ENCODE results near the gene SLC15A2.
"Not testable (repeated sequence)": the region's sequence is repeated elsewhere in the genome, so short reads cannot be mapped to it uniquely, and the experiment has no call there.

SLC15A2 gene

DNA sequence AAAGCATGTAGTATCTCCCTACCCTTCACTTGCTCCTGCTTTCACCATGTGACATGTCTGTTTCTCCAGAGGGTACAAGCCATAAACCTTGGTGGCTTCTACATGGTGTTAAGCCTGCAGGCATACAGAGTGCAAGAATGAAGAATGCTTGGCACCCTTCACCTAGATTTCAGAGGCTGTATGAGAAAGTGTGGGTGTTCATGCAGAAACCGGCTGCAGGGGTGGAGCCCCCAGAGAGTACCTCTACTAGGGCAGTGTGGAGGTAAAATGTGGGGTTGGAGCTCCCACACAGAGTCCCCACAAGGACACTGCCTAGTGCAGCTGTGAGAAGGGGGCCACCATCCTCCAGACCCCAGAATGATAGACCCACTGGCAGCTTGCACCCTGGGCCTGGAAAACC, 32.2 kb downstream of the SLC15A2 start:
- no peak for DNase-seq (ENCODE audit: low read depth)

DNA sequence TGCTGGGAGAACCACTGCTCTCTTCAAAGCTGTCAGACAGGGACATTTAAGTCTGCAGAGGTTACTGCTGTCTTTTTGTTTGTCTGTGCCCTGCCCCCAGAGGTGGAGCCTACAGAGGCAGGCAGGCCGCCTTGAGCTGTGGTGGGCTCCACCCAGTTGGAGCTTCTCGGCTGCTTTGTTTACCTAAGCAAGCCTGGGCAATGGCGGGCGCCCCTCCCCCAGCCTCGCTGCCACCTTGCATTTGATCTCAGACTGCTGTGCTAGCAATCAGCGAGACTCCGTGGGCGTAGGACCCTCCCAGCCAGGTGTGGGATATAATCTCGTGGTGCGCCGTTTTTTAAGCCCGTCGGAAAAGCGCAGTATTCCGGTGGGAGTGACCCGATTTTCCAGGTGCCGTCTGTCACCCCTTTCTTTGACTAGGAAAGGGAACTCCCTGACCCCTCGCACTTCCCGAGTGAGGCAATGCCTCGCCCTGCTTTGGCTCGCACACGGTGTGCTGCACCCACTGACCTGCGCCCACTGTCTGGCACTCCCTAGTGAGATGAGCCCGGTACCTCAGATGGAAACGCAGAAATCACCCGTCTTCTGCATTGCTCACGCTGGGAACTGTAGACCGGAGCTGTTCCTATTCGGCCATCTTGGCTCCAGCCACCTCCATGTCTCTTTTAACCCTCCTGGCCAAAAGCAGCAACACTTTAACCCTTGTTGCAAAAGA, 44.1 kb downstream of the SLC15A2 start:
- not testable (repeated sequence) for DNase-seq (ENCODE audit: low read depth)

DNA sequence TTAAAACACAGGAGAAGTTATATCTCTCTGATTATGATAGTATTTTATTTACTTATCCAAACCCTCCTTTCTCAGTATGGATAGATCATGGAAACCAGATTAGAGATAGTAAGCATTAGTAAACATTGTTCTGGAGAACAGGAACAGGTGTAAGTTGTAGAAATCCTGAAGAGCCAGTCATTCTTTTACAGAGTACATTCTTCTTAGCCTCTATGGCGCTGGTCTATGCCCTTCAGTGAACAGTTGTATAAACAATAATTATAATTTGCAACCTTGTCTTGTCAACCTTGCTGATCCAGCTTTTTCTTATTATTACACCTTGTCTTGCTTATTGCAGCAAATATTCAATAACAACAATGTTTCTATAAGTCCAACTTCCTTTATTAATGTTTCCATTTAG, 47.4 kb downstream of the SLC15A2 start:
- DNase-seq (ENCODE audit: low read depth) = no peak

DNA sequence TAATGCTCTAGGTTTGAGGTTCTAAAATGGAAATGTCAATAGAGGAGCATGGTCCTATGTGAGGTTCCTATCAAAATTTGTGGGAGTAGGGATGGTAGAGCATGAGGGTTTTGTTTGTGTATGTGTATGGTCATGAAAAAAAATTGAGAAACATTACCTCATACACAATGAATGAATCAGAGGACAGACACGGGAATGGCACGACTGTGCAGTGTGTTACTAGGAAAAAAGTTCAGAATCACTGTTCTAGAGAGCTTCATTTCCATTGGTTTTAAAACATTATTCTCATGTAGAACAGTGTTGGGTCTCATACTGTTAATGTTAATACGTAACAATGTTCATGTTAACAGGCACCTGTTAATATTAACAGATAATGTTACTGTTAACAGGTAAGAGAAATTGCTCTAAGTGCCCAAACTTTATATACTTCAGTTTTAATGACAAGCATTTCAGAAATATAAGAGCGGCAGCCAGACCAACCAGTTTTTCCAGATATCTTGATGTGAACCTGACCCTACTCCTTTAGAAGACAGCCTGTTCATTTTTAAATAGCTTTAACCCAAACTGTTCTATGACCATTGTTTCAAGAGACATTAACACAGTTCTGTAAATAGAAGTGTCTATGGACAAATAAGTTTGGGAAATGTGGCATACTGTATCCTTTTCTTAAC, 48.0 kb downstream of the SLC15A2 start:
- no peak for DNase-seq (ENCODE audit: low read depth)

DNA sequence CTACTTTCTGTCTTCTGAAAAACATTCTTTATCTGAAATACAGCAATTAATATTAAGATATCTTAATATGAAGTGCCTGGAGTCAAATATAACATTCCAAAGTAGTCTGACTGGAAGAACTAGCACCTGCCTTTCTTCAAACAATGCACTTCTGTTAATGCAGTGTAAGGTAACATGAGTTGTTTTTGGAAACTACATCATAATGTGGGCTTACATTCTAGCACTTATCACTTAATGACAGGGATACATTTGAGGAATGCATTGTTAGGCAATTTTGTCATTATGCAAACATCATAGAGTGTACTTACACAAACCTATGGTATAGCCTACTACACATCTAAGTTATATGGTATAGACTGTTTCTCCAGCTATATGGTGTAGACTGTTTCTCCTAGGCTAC, 49.2 kb downstream of the SLC15A2 start:
- no peak for DNase-seq (ENCODE audit: low read depth)

DNA sequence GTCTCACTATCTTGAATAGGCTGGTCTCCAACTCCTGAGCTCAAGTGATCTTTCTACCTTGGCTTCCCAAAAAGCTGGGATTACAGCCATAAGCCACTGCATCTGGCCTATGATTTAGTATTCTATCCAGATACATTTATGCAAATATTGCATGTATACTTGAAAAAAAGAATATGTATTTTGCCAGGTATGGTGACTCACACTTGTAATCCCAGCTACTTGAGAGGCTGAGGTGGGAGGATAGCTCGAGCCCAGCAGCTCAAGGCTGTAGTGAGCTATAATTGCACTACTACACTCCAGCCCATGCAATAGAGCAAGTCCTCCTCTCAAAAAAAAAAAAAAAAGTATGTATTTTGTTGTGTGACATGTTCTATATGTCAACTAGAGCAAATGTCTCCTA, 54.4 kb downstream of the SLC15A2 start:
- DNase-seq (ENCODE audit: low read depth) = no peak

DNA sequence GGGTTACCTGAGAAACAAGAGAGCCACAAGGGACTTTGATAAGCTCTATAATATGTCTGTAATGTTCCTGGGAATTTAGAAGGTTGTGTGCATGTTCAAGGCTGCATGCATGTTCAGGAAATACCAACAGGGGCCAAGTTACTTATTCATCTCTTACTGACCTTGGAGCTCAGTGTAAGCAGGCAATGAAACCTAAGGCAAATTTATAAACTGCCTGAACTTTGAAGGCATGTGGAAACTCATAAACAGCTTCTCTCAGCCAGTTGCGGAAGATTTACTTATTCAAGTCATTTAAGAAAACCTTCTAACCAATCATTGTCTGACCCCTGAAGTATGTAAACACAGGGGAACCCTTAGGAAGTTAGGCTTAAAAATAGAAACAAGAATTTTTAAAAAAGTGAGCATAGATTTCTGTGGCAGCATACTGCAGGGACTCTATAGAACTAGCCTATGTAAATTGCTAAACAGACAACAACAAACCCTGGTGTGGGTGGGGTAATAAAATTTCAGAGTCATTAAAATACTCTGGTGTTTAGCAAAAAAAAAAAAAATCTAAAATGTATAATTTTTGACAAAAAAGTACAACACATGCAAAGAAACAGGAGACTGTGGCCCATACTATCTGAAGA, 57.2 kb downstream of the SLC15A2 start:
- DNase-seq (ENCODE audit: low read depth) = no peak

DNA sequence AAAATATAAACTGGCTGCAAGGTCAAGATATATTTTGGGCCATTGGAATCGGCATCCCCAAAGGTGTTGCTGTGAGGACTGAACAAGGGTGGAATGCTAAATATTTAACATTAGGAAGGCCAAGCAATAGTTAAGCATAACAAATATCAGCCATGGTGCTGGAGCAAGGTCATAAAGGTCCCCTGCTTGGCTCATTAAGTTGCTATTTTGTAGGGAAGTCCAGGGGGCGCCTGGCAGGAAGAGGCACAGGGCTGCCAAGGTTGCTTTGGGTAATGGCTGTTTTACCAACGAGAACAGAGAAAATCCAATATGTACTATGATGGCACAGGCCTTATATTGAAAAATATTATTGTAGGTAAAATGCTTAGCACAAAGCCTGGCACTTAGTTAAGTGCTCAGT, 62.2 kb downstream of the SLC15A2 start:
- no peak for DNase-seq (ENCODE audit: low read depth)

DNA sequence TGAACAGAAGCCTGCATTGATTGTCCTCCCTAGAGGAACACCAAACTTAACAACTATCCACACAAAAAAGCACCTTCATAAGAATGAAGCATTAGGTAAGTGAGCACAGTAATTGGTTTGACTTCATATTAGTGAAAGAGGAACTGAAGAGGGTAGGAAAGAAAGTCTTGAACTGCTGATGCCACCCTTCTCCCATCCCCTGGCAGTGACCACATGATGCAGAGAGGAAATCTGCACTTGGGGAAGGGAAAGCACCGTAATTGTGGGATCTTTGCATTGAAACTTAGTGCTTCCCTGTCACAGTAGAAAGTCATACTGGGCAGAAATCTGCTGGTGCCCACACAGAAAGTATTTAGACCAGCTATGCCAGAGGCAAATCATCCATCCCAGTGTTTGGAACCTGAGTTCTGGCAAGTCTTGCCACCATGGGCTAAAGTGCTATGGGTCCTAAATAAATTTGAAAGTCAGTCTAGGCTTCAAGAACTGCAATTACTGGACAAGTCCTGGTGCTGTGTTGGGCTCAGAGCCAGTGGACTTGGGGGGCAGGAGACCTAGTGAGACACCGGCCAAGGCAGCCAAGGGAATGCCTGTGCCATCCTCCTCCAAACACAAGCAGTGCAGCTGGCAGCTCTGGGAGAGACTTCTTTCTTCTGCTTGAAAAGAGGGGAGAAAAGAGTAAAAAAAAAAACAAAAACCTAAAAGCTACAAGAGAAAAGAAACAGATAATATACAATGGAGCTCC, 63.6 kb downstream of the SLC15A2 start:
- DNase-seq (ENCODE audit: low read depth) = no peak

DNA sequence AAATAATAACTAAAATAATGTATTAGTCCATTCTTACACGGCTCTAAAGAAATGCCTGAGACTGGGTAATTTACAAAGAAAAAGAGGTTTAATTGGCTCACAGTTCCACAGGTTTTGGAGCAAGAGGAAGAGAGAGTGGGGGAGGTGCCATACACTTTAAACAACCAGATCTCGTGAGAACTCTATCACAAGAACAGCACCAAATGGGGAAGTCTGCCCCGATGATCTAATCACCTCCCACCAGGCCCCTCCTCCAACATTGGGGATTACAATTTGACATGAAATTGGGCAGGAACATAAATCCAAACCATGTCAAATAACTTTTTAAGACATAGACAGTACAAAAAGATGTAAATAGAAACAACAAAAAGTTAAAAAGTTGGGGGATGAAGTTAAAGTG, 64.6 kb downstream of the SLC15A2 start:
- DNase-seq (ENCODE audit: low read depth) = no peak

DNA sequence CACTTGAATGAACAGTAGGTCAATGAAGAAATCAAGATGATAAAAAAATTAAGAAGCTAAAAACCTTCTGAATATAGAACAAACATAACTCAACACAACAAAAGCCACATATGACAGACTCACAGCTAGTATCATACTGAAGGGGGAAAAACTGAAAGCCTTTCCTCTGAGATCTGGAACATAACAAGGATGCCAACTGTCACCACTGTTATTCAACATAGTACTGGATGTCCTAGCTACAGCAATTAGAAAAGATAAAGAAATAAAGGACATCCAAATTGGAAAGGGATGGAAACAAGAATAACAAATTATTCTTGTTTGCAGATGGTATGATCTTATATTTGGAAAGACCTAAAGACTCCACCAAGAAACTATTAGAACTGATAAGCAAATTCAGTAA, 67.1 kb downstream of the SLC15A2 start:
- no peak for DNase-seq (ENCODE audit: low read depth)

DNA sequence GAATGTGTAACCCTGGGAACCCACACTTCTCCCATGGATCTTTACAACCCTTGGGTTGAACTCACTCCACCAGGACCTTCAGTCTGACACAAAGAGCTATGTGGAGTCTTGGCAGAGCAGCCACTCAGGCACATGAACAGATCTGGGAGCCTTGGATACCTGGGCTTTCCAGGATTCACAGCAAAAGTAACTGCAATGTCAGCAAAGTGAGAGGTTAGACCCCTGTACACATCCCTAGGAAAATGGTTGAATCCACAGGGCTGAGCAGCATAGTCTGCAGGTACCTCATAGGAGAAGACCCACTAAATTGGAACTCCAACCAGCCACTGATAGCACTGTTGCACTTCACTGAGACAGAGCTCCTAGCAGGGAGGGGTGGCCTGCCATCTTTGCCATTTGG, 68.2 kb downstream of the SLC15A2 start:
- DNase-seq (ENCODE audit: low read depth) = no peak

DNA sequence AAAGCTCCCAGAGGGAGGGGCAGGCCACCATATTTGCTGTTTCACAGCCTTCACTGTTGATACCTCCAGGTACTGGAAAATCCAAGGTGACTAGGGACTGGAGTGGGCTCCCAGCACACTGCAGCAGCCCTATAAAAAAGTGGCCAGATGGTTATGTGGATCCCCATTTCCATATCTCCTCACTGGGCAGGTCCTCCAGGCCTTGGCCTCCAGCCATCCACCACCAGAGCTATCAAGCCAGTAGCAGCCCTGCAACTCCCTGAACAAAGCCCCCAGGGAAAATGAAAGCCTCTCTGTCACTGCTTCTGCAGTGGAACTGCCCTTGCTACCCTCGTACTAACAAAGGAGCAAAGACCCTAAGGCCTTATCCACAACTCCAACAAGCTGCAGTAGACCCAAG, 69.4 kb downstream of the SLC15A2 start:
- no peak for DNase-seq (ENCODE audit: low read depth)

DNA sequence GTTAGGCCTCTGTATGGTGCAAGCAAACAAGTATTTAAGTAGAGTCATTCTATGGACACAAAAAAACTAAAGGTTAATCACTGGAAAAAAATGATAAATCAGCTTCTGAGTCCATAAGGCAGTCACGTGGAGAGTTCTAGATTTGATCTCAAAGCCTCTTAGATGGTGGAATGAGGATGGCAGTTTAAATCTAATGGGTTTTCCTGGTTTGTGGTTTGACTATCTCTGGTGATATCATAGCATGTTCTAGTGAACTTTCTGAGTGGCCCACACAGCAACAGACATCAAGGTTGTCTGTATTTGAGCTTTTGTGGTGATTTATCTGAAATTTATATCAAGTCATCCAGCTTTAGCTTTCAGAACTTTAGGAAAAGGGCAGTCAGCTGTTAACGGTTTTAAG, 75.4 kb downstream of the SLC15A2 start:
- DNase-seq (ENCODE audit: low read depth) = no peak

DNA sequence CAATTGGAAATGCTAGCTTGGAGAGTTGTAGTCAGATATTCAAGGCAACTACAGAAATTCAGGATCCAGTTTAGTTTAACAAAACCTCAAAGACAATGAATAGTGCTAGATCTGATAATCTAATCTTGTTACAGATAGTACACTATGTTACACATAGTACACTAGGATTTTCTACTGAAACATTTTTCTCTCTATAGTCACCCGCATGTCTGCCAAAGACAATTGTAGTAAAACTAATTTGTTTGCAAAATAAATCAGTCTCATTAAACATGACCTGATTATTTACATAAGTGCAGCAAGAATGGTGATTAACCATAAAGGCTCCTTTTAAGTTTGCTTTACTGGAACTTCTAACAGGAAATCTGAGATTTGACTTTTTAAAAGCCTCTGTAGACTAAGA, 75.8 kb downstream of the SLC15A2 start:
- no peak for DNase-seq (ENCODE audit: low read depth)

DNA sequence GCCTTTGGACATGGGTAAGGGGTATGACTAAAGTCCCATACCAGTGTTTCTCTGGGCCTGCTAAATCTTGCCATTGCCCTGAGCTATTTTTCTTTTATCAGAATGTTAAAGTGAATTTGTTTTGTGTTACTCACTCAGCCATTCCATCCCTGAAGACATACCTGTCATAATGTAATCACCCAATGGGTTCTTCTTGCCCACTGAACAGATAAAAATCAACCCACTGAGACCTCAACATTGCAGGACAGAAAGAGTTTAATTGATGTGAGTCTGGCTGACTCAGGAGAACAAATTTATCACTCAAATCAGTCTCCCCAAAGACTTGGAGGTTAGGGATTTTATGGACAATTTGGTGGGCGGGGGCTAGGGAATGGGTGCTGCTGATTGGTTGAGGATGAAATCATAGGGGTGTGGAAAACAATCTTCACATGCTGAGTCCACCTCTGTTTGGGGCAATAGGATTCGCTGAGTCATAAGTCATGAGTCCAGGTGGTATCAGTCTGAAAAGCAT, 80.5 kb downstream of the SLC15A2 start:
- no peak for DNase-seq (ENCODE audit: low read depth)

DNA sequence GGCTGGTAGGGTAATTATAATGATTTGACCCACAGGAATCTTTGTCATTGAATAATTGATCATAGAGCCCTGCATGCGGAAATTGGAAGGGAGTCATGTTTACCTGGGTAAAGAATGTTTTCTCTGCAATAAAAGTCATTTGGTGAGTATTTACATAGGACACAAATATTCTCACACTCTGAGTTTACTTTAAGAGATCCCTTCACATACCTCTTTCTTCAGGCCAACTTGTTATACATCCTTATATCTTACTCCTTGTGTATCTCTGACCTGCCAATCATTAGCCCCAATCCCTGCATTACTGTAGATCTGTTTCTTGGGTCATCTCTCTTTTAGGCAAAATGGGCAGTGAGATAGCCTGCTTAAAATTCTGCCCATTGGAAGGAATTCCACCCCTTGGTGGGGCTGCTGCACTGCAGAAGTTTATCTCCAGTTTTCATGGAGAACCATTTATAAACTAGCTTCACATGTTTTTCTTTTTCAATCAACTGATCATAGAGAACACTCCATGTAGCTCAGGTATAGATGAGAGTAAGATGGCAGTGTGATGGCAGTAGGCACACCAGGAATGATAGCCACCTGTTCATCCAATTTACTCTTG, 81.6 kb downstream of the SLC15A2 start:
- DNase-seq (ENCODE audit: low read depth) = no peak

DNA sequence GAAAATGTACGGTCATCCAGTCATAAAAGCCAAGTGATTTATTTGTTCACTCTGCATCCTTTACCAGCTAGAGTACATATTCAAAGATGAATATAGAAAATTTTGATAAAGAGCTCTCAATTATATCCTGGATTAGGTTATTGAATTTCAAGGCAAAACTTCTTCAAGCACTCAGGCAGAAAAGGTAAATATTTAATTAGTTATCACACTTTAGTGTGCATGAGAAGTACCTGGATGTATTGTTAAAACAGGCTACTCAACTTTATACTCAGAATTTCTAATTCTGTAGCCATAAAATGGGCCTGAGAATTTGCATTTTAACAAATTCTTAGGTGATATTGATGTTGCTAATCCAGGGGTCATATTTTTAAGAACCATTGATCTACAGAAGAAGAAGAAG, 82.5 kb downstream of the SLC15A2 start:
- DNase-seq (ENCODE audit: low read depth) = no peak

DNA sequence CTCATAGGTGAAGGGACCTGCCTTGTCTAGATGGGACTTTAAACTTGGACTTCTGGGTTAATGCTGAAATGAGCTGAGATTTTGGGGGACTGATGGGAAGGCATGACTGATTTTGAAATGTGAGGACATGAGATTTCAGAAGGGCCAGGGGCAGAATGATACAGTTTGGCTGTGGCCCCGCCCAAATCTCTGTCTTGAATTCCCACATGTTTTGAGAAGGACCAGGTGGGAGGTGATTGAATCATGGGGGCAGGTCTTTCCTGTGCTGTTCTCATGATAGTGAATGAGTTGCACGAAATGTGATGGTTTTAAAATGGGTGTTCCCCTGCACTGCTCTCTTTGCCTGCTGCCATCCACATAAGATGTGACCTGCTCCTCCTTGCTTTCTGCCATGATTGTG, 85.0 kb downstream of the SLC15A2 start:
- no peak for DNase-seq (ENCODE audit: low read depth)

DNA sequence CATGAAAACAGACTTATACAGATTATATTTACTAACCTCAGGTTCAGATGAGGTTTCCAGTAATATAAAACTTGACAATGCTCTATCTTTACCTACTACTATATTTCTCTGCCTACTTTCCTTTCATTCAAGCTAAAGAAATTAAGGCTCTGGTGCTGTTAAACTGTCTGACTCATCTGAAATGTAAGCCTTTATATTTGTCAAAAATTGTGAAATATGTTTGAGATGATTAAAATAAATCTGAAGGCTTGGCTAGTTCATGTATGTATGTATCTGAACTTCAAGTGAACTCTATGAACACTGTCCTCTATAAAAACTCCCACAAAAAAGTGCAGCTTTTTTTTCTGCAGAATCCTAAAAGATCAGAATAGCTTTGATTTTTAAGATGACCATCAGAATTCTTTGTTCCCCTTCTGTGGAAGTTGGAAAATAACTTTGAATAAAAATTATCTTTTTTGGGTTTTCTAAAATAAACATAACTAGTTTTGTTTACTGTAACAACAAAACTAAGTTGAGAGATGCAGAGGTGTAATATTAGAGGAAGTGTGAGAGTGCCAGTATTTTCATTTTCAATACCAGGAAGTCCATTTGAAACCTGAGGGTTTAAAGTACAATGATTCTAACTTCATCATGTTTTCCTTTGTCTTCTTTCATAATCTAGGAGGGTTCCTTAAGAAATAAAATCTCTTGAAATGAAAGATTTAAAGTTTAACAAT, 85.7 kb downstream of the SLC15A2 start:
- no peak for DNase-seq (ENCODE audit: low read depth)

DNA sequence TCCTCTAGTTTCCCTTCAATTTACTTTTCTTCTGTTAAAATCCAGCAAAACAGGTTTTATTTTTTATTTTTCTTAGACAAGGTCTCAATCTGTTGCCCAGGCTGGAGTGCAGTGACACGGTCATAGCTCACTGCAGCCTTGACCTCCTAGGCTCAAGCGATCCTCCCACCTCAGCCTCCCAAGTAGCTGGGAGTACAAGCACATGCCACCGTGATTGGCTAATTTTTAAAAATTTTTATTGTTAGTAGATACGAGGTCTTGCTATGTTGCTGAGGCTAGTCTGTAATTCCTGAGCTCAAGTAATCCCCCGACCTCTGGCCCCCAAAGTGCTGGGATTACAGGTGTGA, 86.2 kb downstream of the SLC15A2 start:
- no peak for DNase-seq (ENCODE audit: low read depth)

DNA sequence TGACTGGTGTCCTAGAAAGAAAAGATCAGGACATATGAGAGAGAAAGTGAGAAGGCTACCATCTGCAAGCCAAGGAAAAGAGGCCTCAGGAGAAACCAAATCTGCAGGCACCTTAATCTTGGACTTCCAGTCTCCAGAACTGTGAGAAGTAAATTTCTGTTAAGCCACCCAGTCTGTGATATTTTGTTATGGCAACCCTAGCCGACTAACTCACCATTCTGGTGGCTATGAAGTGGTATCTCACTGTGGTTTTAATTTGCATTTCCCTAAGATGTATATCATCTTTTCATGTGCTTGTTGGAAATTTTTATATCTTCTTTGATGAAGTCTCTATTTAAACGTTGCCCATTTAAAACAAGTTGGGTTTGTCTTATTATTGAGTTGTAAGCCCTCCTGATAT, 87.3 kb downstream of the SLC15A2 start:
- no peak for DNase-seq (ENCODE audit: low read depth)
